ENCODE results near the gene PSMD1. TPM values are rescaled to one million over a fixed set of nuclear protein-coding genes. Genes with fewer than 3 reads are reported as not detected.

The PSMD1 gene
- total and polyA plus RNA-seq, 12 donors, result 39.8 to 113 (median 94.0) TPM

GRCh38 chr2:231152800-231153557 is 96.3 kb downstream of the PSMD1 start:
- Histone ChIP-seq H3K36me3 (peaks cover 0 to 100% (median 9%) of the 10 kb centered on the region in 9 donors), H3K9me3 (no peaks in the 10 kb centered on the region), H3K27me3 (no peaks in the 10 kb centered on the region), H3K27ac (no peak overlapping the region), H3K4me3 (no peak overlapping the region), H3K4me1 (no peaks in the 10 kb centered on the region)
- WGBS, 2 donors, result 88 to 89% methylated on average over 8 of the region's 8 CpGs
- no peak for ATAC-seq
- TF ChIP-seq CTCF (IDR thresholded peaks at IDR 0.05), result no peak
- DNase-seq, result no peak
- intact Hi-C loops (cut with DNase I), result no loop called here

GRCh38 chr2:231159306-231159705 is 102.6 kb downstream of the PSMD1 start:
- Histone ChIP-seq H3K36me3 (peaks cover 0 to 88% (median 9%) of the 10 kb centered on the region in 9 donors), H3K4me1 (peaks cover 0 to 20% (median 0%) of the 10 kb centered on the region in 9 donors), H3K9me3 (no peaks in the 10 kb centered on the region), H3K4me3 (no peak overlapping the region), H3K27me3 (no peaks in the 10 kb centered on the region), H3K27ac (no peak overlapping the region)
- intact Hi-C loops (cut with DNase I), result no loop called here
- ATAC-seq (no peak), DNase-seq (no peak)
- no peak for TF ChIP-seq CTCF (IDR thresholded peaks at IDR 0.05)

- Histone ChIP-seq H3K36me3 (peaks cover 0 to 88% (median 16%) of the 10 kb centered on the region in 9 donors), H3K4me3 (no peak overlapping the region), H3K27ac (peak overlapping the region in 1 of 10 donors; percentile 73), H3K9me3 (no peaks in the 10 kb centered on the region), H3K27me3 (no peaks in the 10 kb centered on the region), H3K4me1 (peaks cover 0 to 20% (median 0%) of the 10 kb centered on the region in 9 donors)
- TF ChIP-seq CTCF (IDR thresholded peaks at IDR 0.05), result no peak
- 98% methylated on average over 5 of the region's 5 CpGs for WGBS, 2 donors
- no peak for ATAC-seq
- no peak for DNase-seq
- intact Hi-C loops (cut with DNase I), result no loop called here
Measured at GRCh38 chr2:231160701-231161100, 104.0 kb downstream of the PSMD1 start.

GRCh38 chr2:231161252-231161839 is 104.7 kb downstream of the PSMD1 start:
- no peak overlapping the region for H3K4me3 ChIP-seq
- H3K9me3 ChIP-seq, result no peaks in the 10 kb centered on the region
- intact Hi-C loops (cut with DNase I), result no loop called here
- H3K27me3 ChIP-seq, result no peaks in the 10 kb centered on the region
- H3K27ac ChIP-seq, result peak overlapping the region in 5 of 10 donors; percentile 5 to 73 (median 27)
- peaks cover 0 to 90% (median 23%) of the 10 kb centered on the region in 9 donors for H3K36me3 ChIP-seq
- WGBS, 2 donors, result 82 to 85% methylated on average over 7 of the region's 7 CpGs
- DNase-seq, result no peak
- peaks cover 0 to 20% (median 0%) of the 10 kb centered on the region in 9 donors for H3K4me1 ChIP-seq
- ATAC-seq, result no peak
- TF ChIP-seq CTCF (IDR thresholded peaks at IDR 0.05), result no peak
